Epithelial cell of esophagus (primary cell): ENCODE measurements around the gene LGR6.

Experiments
- DNase-seq: peaks from one replicate; pipeline ENCODE4 v3.0.0; 2010; ENCODE audit warnings: low read depth
- H3K4me3 ChIP-seq: 2 replicates; pipeline ENCODE4 v1.5.1; 2011; ENCODE audit warnings: mild to moderate bottlenecking, low read length, control low read depth
- TF ChIP-seq, protein P1 (sequence below): IDR thresholded peaks from 2 replicates; pipeline ENCODE4 v1.5.1; 2011; ENCODE audit warnings: low read depth, mild to moderate bottlenecking, low read length, control low read depth, inconsistent platforms; ENCODE audit not compliant: insufficient read depth; ENCODE audit errors: missing control alignments

Gene LGR6

DNA sequence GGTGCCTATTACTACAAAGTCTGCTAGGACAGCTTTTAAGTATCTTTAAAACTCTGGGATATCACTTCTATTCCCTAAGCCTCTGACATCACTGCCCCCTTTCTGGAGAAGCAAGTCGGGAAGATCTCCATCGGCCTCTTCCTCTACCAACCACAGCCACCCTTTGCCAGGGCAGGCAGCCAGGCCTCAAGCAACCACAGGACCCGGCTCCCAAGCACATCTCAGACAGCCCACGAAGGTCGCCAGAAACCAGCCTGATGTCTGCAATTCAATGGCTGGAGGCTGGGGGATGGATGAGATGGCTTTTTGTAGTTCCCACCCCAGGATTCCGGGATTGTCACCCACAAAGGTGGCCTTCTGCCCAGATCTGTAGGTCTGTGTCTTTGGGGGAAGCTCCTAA, 70.7 kb downstream of the LGR6 start:
- no peak for DNase-seq
- TF ChIP-seq, protein P1, sequence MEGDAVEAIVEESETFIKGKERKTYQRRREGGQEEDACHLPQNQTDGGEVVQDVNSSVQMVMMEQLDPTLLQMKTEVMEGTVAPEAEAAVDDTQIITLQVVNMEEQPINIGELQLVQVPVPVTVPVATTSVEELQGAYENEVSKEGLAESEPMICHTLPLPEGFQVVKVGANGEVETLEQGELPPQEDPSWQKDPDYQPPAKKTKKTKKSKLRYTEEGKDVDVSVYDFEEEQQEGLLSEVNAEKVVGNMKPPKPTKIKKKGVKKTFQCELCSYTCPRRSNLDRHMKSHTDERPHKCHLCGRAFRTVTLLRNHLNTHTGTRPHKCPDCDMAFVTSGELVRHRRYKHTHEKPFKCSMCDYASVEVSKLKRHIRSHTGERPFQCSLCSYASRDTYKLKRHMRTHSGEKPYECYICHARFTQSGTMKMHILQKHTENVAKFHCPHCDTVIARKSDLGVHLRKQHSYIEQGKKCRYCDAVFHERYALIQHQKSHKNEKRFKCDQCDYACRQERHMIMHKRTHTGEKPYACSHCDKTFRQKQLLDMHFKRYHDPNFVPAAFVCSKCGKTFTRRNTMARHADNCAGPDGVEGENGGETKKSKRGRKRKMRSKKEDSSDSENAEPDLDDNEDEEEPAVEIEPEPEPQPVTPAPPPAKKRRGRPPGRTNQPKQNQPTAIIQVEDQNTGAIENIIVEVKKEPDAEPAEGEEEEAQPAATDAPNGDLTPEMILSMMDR, result no peak
- H3K4me3 ChIP-seq, result no peak overlapping the region

DNA sequence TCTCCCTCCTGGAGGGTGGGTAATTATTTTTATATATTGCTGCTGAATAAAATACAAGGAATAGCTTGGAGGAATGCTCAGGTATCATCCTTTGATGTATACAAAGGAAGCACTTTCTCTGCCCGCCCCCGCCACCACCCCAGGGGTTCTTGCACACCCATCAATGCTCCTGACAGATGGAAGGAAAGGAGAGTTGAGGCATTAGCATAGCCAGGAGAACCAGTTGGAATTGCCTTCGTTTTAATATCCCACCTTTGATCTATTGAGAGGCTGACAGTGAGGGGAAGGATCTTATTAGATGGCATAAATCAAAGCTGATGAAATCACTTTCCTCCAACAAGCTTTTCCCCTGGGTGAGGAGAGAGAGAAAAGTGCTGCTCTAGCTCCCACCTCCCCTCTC, 71.1 kb downstream of the LGR6 start:
- no peak for DNase-seq
- H3K4me3 ChIP-seq, result no peak overlapping the region
- TF ChIP-seq, protein P1, result no peak

- TF ChIP-seq, protein P1, result no peak
- H3K4me3 ChIP-seq, result no peak overlapping the region
- no peak for DNase-seq
Measured at GRCh38 chr1:202266061-202266765, 72.6 kb downstream of the LGR6 start.

- no peak for DNase-seq
- TF ChIP-seq, protein P1, result no peak
- no peak overlapping the region for H3K4me3 ChIP-seq
Measured at GRCh38 chr1:202268032-202268431, 74.4 kb downstream of the LGR6 start.

DNA sequence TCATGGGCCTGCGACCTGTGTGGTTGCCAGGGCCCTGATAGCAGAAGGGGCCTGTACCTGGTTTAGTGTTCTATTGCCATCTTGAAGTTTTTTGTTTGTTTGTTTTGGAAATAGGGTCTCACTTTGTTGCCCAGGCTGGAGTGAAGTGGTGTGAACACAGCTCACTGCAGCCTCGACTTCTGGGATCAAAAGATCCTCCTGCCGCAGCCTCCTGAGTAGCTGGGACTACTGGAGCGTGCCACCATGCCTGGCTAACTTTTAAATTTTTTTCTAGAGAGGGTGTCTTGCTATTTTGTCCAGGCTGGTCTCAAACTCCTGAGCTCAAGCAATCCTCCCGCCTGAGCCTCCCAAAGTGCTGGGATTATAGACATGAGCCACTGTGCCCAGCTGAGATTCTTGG, 75.2 kb downstream of the LGR6 start:
- TF ChIP-seq, protein P1, result no peak
- DNase-seq, result no peak
- no peak overlapping the region for H3K4me3 ChIP-seq

GRCh38 chr1:202270871-202271326, 77.3 kb downstream of the LGR6 start:
- no peak overlapping the region for H3K4me3 ChIP-seq
- DNase-seq, result no peak
- TF ChIP-seq, protein P1, result no peak

- TF ChIP-seq, protein P1, result no peak
- H3K4me3 ChIP-seq, result no peak overlapping the region
- no peak for DNase-seq
Measured at GRCh38 chr1:202272103-202272845, 78.7 kb downstream of the LGR6 start.
